ELR (cell line): ENCODE results near the gene MSLN.

Experiments
- DNase-seq: peaks from one replicate; pipeline ENCODE4 v3.0.0-alpha.2; 2015; ENCODE audit warnings: low read depth

MSLN gene

GRCh38 chr16:793414-793813 lies 32.9 kb downstream of the MSLN start:
- DNase-seq, result no peak

DNA sequence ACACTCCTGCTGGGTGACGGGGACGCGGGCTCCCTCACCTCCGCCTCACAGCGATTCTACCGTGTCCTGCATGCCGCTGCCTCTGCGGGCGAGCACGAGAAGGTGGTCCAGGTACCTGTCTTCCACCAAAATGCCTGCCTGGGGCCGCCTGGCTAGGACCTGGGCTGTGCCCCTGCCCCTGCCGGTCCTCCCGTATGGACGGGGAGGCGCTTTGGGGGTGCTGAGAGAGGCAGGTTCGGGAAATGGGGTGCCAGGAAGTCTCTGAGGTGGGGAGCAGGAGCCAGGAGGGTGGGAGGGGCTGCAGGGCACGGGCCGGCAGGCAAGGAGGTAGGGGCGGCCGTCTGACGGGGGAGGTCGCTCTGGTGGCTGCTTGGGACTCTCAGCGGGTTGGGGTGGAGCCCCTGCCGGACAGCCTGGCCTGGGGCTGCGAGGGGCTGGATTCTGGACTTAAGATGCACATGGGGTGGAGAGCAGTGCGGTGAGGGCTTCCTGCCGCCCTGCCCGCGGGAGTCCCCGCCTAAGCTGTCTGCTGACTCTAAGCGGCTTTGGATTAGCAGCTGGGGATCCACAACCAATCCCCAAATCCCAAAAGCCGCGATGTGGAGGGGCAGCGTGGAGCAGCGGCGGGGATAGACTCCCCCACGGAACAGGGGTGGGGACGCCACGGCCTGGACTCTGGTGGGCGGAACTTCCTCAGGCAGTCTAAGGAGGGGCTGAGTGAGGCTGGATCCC lies 33.7 kb downstream of the MSLN start:
- DNase-seq, result no peak

- no peak for DNase-seq
Observed at GRCh38 chr16:794853-795466, 34.4 kb downstream of the MSLN start.

GRCh38 chr16:795580-796229 lies 35.2 kb downstream of the MSLN start:
- no peak for DNase-seq

DNA sequence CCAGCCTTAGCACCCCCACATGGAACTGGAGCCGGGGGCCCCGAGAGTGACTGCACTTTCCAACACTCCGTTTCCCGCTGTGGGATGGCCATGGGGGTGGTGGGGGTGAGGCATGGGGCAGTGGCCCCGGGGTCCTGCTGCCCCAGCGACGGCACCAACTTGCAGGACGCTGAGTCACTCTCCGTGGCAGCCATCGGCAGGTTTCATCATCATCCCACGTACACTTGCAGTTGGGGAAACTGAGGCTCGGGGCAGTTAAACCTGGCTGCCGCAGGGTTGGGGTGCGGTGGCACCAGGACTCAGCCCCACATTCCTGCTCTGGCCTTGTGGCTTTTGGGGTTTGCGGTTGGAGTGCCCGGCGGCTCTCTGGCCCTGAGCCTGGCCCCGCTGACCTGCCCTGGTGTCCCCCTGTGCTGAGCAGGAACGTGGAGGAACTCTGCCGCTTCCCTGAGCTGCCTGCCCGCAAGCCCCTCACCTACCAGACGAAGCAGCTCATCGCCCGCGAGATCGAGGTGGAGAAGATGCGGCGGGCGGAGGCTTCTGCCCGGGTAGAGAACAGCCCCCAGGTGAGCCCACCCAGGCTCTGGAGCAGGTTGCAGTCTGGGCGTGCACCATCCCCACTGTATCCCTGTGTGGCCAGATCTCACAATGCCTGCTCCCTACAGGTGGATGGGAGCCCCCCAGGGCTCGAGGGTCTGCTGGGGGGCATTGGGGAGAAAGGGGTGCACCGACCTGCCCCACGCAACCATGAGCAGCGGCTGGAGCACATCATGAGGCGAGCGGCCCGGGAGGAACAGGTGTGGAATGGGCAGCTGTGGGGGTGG lies 36.0 kb downstream of the MSLN start:
- no peak for DNase-seq

- DNase-seq, result no peak
Observed at GRCh38 chr16:797120-797420, 36.5 kb downstream of the MSLN start.

DNA sequence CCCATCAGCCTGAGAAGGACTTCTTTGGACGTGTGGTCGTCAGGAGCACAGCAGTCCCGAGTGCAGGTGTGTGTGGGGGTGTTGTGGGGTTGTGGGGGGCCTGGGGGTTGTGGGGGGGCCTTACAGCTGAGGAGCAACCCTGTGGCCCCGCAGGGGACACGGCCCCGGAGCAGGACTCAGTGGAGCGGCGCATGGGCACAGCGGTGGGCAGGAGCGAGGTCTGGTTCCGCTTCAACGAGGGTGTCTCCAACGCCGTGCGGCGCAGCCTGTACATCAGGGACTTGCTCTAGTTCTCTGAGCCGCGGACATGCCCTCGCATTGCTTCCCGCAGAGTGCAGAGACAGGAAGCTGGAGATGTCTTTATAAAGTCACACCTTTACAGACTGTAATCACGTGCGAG lies 37.2 kb downstream of the MSLN start:
- no peak for DNase-seq

DNA sequence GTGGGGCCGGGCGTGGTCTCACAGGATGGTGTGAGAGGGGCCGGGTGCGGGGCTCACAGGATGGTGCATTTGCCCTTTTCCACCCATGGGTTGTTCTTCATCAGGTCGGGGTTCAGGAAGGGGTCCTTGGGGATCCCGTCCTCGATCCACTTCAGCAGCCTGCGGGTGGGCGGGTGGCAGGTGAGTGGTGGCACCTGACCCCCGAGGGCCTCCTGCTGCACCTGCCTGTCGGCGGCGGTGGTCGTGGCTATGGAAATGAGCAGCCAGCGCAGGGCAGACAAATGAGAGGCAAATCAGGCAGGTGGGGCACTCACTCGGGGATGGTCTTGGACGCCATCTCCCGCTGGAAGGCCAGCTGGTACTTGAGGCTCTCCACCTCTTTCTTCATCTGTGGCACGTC lies 38.1 kb downstream of the MSLN start:
- no peak for DNase-seq

DNA sequence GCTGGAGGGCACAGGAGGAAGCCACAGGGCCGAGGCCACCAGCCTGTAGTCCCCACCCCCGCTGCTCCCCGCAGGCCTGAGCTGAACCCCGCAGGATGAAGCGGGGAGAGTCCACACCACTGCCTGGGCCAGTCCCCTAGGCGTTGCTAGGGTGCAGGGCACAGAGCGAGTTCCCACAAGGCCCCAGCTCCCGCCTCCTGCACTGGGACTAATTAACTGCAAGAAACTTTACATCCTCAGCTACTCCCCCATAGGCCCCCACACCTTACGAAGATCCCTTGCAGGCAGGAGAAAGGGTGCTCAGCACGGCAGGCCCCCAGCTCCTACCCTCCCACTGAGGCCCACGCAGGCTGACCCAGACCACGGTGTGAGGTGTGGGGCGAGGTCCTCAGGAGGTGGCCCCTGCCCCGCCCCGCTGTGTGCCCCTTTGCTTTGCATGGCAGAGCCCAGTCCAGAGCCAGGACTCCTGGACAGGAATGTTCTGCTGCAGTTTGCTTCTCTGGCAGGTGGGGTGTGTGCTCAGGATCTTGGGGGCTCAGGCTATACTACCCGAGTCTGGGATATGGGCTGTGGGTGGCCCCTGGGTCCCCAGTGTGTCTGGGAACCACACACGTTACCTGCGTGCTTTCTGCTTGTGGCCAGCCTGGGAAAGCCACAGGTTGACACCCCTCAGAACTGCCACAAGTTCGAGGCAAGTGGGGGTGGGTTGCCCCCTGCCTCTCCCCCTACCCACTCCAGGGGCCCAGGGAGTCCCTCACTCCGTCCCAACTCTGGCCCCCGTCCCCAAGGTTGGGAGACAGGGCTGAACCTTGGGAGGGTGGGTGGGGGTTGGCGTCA lies 38.8 kb downstream of the MSLN start:
- no peak for DNase-seq

DNA sequence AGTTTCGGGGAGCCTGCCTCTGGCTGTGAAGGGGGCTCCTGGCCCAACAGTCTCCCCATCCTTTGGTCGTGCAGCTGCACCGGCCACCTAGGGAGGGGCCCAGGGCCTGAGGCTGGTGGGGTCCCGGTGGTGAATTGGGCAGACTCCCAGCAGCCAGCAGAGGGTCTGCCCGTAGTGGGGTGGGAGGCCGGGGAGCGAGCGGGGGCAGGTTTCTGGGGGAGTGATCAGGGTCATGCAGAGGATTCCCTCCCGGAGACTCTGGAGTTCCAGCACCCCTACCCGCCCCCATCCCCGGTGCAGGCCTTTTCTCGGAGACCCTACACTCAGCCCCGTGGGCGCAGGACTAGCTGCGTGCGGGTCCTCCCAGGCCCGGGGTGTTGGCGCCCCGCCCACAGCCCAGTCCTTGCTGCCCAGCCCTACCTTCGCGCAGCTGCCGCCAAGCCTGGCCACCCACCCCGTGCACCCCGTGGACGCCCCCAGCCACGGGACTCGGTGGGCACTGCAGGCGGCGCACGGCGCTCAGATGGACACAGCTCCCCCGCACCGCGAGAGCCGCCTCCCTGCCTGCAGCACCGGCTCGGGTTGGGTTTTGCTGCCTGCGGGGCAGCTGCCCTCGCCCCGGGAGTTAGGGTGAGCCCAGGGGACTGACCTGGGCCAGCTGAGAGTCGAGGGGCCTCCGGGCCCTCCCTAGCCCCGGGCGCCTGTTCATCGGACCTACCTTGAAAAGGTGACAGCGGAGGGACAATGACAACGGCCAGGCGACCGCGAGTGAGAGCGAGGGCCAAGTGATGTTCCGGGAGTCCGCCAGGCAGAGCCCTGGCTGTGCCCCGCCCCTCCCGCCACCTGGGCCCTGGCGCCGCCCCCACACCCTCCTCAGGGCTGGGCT lies 39.7 kb downstream of the MSLN start, which contains the start of gene GNG13:
GNG13 (minus strand) TSS at position 787 of the 886 bp plus-strand sequence. CDS start 1,657 bp downstream, outside the sequence.
- no peak for DNase-seq

DNA sequence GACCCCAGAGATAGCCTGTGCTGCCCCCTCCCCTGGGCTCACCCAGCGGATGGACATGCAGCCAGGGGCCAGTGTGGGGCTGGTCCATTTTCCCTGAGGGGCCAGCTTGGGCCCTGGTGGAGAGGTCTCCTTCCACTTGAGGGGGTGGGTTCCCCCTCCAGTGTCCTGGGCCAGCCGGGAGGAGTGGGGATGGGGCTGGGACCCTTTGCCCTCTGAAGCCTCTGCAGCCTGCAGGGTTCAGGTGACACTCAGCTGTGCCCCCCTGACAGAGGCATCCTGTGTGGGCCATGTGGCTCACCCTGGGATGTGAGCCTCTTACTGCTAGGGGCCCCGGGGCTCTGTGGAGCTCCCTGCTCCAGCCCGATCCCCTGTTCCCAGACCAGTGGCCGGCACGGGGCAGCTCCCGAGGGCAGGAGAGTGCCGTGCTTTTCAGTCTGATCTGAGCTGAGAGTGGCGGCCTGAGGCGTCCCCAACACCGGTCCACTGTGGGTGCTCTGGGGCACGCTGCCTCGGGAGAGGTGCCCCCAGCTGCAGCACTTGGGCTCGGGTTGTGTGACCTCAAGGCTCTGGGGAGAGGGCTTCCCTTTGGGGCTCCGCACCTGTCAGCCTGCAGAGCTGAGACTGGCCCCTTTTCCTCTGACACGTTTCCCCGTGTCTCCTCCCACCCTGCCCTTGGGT lies 40.4 kb downstream of the MSLN start:
- DNase-seq, result peak; percentile 31

- no peak for DNase-seq
Observed at GRCh38 chr16:801584-802363, 41.2 kb downstream of the MSLN start.

DNA sequence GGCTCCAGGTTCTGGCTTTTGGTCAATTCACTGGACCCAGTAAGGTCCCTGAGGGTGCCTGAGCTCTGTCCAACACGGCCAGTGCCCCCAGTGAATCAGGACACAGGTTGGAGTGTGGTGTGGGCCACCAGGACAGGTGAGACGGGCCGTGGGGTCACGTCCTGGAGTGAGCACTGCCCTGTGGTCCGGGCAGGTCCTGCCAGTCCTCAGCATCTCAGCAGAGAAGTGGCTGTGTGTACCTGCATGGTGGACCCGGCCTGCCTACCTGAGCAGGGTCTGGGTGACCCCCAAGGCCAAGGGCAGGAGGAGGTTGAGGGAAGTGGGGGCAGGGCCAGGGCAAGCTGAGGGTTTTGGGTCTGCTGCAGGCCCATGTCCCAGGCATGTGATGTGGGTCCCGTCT lies 41.9 kb downstream of the MSLN start:
- no peak for DNase-seq

GRCh38 chr16:802914-803753 lies 42.6 kb downstream of the MSLN start:
- DNase-seq, result no peak

GRCh38 chr16:803754-804080 lies 43.2 kb downstream of the MSLN start:
- no peak for DNase-seq

DNA sequence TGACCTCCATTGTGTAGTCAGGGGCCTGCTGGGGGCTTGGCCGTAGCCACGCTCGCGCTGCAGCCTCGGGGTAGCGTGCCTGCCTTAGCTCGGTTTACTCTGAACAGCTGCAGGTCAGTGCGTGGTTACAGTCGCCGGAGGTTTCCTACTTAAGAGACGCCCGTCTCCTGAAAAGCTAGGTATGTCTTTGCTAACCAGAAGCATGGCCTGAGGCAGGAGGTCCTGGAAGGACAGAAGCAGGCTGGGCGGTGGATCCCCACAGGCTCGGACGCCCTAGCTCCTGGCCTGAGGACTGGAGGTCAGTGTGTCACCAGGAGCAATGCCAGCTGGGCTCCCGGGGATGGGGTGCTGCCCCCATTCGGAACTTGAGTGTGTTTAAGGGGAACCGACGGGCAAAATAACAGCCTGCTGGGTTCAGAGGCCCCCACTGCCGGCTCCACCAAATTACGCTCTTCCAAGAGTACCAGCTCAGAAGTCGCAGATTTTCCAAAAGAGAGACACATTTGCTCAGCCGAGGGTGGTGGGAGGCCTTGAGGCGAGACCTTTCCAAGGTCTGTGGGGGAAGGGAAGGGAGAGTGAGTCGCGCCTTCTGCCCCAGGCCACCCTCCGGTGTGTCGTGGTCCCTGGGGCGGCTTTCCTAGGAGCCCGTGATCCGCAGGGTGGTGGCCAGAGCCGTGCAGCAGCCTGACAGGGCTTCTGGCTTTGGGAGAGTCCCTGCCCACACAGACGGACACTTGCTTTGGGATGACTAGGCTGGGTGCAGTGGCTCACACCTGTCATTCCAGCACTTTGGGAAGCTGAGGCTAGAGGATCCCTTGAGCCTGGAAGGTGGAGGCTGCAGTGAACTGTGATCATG lies 43.9 kb downstream of the MSLN start:
- DNase-seq, result no peak

GRCh38 chr16:805474-805873 lies 44.9 kb downstream of the MSLN start:
- no peak for DNase-seq
